H9 (cell line): ENCODE data around the gene NEDD9. TPM values are rescaled to one million over a fixed set of nuclear protein-coding genes. Genes with fewer than 3 reads are reported as not detected.

ENCODE experiments used
- DNase-seq: peaks from one replicate; pipeline ENCODE4 v3.0.0-alpha.2; 2017
- H2AFZ ChIP-seq: one replicate; pipeline ENCODE4 v1.6.1; 2013; ENCODE audit warnings: mild to moderate bottlenecking, low read length, control low read depth, moderate library complexity
- H2AK5ac ChIP-seq: 2 replicates; pipeline ENCODE4 v1.6.1; 2013; ENCODE audit warnings: low read length, control low read depth, mixed read lengths; ENCODE audit not compliant: insufficient read length
- H2BK120ac ChIP-seq: one replicate; pipeline ENCODE4 v1.6.1; 2013; ENCODE audit warnings: low read depth, mild to moderate bottlenecking, low read length, control low read depth, inconsistent platforms; ENCODE audit not compliant: poor library complexity, severe bottlenecking
- H2BK12ac ChIP-seq: 2 replicates; pipeline ENCODE4 v1.6.1; 2013; ENCODE audit warnings: low read length, control low read depth, mixed read lengths, low read depth; ENCODE audit not compliant: insufficient read length
- H2BK15ac ChIP-seq: 2 replicates; pipeline ENCODE4 v1.6.1; 2013; ENCODE audit warnings: low read depth, low read length, control low read depth
- H2BK20ac ChIP-seq: one replicate; pipeline ENCODE4 v1.6.1; 2013; ENCODE audit warnings: low read depth, mild to moderate bottlenecking, low read length, control low read depth, inconsistent platforms; ENCODE audit not compliant: poor library complexity, severe bottlenecking
- H2BK5ac ChIP-seq: 2 replicates; pipeline ENCODE4 v1.6.1; 2013; ENCODE audit warnings: low read length, control low read depth, mixed read lengths; ENCODE audit not compliant: insufficient read length
- H3K14ac ChIP-seq: 2 replicates; pipeline ENCODE4 v1.6.1; 2013; ENCODE audit warnings: low read length, control low read depth; ENCODE audit not compliant: insufficient read depth
- H3K18ac ChIP-seq: 2 replicates; pipeline ENCODE4 v1.6.1; 2013; ENCODE audit warnings: low read depth, mild to moderate bottlenecking, mixed read lengths, low read length, control low read depth; ENCODE audit not compliant: insufficient read length
- H3K23ac ChIP-seq: 2 replicates; pipeline ENCODE4 v1.6.1; 2013; ENCODE audit warnings: low read length, control low read depth, mixed read lengths, low read depth; ENCODE audit not compliant: insufficient read length
- H3K23me2 ChIP-seq: 2 replicates; pipeline ENCODE4 v1.6.1; 2013; ENCODE audit warnings: low read depth, mild to moderate bottlenecking, mixed read lengths, low read length, control low read depth; ENCODE audit not compliant: insufficient read length, poor library complexity, severe bottlenecking
- H3K27ac ChIP-seq: 2 replicates; pipeline ENCODE4 v1.5.1; 2013; ENCODE audit warnings: low read length, control low read depth, mixed read lengths, low read depth; ENCODE audit not compliant: insufficient read length
- H3K27me3 ChIP-seq: 2 replicates; pipeline ENCODE4 v1.6.1; 2013; ENCODE audit warnings: low read length, control low read depth, inconsistent platforms; ENCODE audit not compliant: insufficient read depth
- H3K4ac ChIP-seq: 2 replicates; pipeline ENCODE4 v1.6.1; 2013; ENCODE audit warnings: low read depth, mild to moderate bottlenecking, control low read depth, inconsistent platforms, low read length, moderate library complexity
- H3K4me1 ChIP-seq: 2 replicates; pipeline ENCODE4 v1.6.1; 2013; ENCODE audit warnings: low read length, control low read depth, inconsistent platforms; ENCODE audit not compliant: insufficient read depth
- H3K4me2 ChIP-seq: 2 replicates; pipeline ENCODE4 v1.6.1; 2013; ENCODE audit warnings: low read length, control low read depth, mixed read lengths; ENCODE audit not compliant: insufficient read length, insufficient read depth
- H3K56ac ChIP-seq: 2 replicates; pipeline ENCODE4 v1.6.1; 2013; ENCODE audit warnings: low read depth, mild to moderate bottlenecking, mixed read lengths, low read length, control low read depth; ENCODE audit not compliant: insufficient read length
- H3K79me1 ChIP-seq: 2 replicates; pipeline ENCODE4 v1.6.1; 2013; ENCODE audit warnings: low read depth, mild to moderate bottlenecking, moderate library complexity, low read length, control low read depth, inconsistent platforms; ENCODE audit not compliant: insufficient read depth, poor library complexity, severe bottlenecking
- H3K79me2 ChIP-seq: 2 replicates; pipeline ENCODE4 v1.6.1; 2013; ENCODE audit warnings: low read length, control low read depth, inconsistent platforms; ENCODE audit not compliant: insufficient read depth
- H3K9ac ChIP-seq: 2 replicates; pipeline ENCODE4 v1.6.1; 2013; ENCODE audit warnings: low read length, control low read depth, mixed read lengths; ENCODE audit not compliant: insufficient read length; ENCODE audit errors: extremely low read depth
- H3K9me3 ChIP-seq: one replicate; pipeline ENCODE4 v1.6.1; 2013; ENCODE audit warnings: low read depth, low read length, inconsistent platforms; ENCODE audit not compliant: control insufficient read depth
- H3T11ph ChIP-seq: one replicate; pipeline ENCODE4 v1.6.1; 2013; ENCODE audit warnings: mild to moderate bottlenecking, low read length, control low read depth, inconsistent platforms
- H4K20me1 ChIP-seq: one replicate; pipeline ENCODE4 v1.6.1; 2013; ENCODE audit not compliant: control insufficient read depth, insufficient read length, insufficient read depth
- H4K5ac ChIP-seq: 2 replicates; pipeline ENCODE4 v1.6.1; 2013; ENCODE audit warnings: low read depth, mild to moderate bottlenecking, mixed read lengths, low read length, control low read depth; ENCODE audit not compliant: insufficient read length
- H4K8ac ChIP-seq: replicated peaks from 2 replicates; pipeline ENCODE4 v1.6.1; 2013; ENCODE audit warnings: low read length, control low read depth, mixed read lengths, low read depth; ENCODE audit not compliant: insufficient read length
- H4K91ac ChIP-seq: 2 replicates; pipeline ENCODE4 v1.6.1; 2013; ENCODE audit warnings: low read depth, mild to moderate bottlenecking, moderate library complexity, mixed read lengths, low read length, control low read depth; ENCODE audit not compliant: insufficient read length
- H3K27ac Mint-ChIP-seq, 3 experiments: 2 replicates in 2 of 3; 3 replicates in 1 of 3; pipeline ENCODE4 v1.8.0; 2020 to 2021; ENCODE audit warnings: mixed read lengths in 3 of 3, mild to moderate bottlenecking in 1 of 3, moderate library complexity in 1 of 3
- H3K27me3 Mint-ChIP-seq: 2 replicates; pipeline ENCODE4 v1.8.0; 2021; ENCODE audit warnings: low read depth, mild to moderate bottlenecking, moderate library complexity, mixed read lengths
- H3K36me3 Mint-ChIP-seq, 3 experiments: 2 replicates in 2 of 3; 3 replicates in 1 of 3; pipeline ENCODE4 v1.8.0; 2020 to 2021; ENCODE audit warnings: low read depth in 3 of 3, mixed read lengths in 3 of 3; ENCODE audit not compliant: insufficient read depth in 1 of 3
- H3K4me1 Mint-ChIP-seq, 2 experiments: 2 replicates each; pipeline ENCODE4 v1.8.0; 2020; ENCODE audit warnings: mixed read lengths in 2 of 2
- H3K4me3 Mint-ChIP-seq, 2 experiments: 2 replicates in 1 of 2; 3 replicates in 1 of 2; pipeline ENCODE4 v1.8.0; 2020 to 2021; ENCODE audit warnings: mild to moderate bottlenecking in 2 of 2, mixed read lengths in 2 of 2, moderate library complexity in 1 of 2
- H3K9me3 Mint-ChIP-seq, 2 experiments: 2 replicates in 1 of 2; 3 replicates in 1 of 2; pipeline ENCODE4 v1.8.0; 2020; ENCODE audit warnings: mild to moderate bottlenecking in 2 of 2, mixed read lengths in 2 of 2, moderate library complexity in 1 of 2
- WGBS: extraction: QIAGEN DNeasy Blood & Tissue Kit; methylation state at CpG from one replicate; pipeline ENCODE4 v1.1.7; 2013; ENCODE audit warnings: missing lambda C conversion rate, low lambda C conversion rate, mixed read lengths; ENCODE audit not compliant: insufficient read length; ENCODE audit errors: extremely low coverage; 5-methylcytosine and 5-hydroxymethylcytosine counted together
- total RNA-seq: library from RNA; stranded (reverse); gene quantifications from 2 replicates; pipeline ENCODE4 v1.2.1, GENCODE V29; 2021
- TF ChIP-seq, protein P1 (sequence below): fragments of 200-600 bp; sonication (generic); conservative IDR thresholded peaks from 3 replicates; pipeline ENCODE4 v1.8.0; 2021; ENCODE audit warnings: antibody characterized with exemption, mild to moderate bottlenecking

The NEDD9 gene
- total RNA-seq, 1 experiment from 2014 or later = 5.5 TPM

DNA sequence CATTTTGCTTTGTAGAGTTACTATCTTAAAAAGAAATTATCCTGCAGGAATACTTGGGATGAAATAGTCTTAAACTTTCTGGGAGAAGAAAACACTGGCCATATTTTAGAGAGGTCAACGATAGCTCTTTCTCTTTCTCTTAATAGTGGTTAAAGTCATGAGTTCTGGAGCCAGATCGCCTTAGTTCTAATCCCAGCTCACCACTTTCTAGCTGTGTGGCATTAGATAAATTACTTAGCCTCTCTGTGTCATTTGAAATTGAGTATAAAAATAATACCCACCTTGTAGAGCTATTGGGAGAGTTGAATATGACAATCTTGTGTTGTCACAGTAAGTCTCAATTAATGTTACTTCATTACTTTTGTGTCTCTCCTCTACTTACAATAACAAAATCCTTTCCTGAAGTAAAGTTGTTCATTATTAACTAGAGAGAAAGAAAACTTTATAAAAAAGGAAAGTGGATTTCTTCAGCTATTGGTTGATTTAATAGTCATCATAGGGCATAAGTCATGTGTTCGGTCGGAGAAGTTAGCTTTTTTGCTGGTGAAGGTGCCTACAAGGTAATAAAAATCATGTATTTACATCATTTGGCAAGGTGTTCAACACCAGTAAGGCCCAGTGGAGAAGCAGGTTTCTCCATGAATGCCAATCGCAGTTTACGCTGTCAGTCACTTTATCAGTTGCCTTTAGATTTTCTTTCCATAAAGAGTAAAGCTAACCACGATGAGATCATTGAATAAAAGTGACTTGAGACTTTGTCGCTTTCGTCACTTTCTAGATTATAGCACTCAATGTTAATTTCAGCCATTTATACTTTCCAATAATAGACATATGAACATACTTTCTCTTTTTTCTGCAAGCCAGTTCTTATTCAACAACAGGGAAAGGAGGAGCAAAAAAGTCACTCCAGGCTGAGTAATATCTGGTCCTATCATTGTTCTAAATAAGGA lies 2.0 kb downstream of the NEDD9 start:
- H2AK5ac ChIP-seq = no peak overlapping the region
- no peak overlapping the region for H2BK20ac ChIP-seq
- no peak overlapping the region for H2BK12ac ChIP-seq
- no peak overlapping the region for H2BK5ac ChIP-seq
- no peak overlapping the region for H3K23ac ChIP-seq
- H3K79me1 ChIP-seq = no peaks in the 10 kb centered on the region
- no peak overlapping the region for H2BK15ac ChIP-seq
- no peak overlapping the region for H3K56ac ChIP-seq
- H3K4me1 ChIP-seq = no peaks in the 10 kb centered on the region
- no peak overlapping the region for H3T11ph ChIP-seq
- H4K5ac ChIP-seq = no peak overlapping the region
- no peak overlapping the region for H4K8ac ChIP-seq
- H3K27ac ChIP-seq = no peak overlapping the region
- peaks cover 10% of the 10 kb centered on the region for H3K23me2 ChIP-seq
- Mint-ChIP-seq H3K4me3 (peak overlapping the region; percentile 73 to 81; a peak in 4 of 5 replicates), H3K4me1 (peaks cover 57 to 65% of the 10 kb centered on the region in 2 experiments), H3K9me3 (peaks cover 0 to 3% of the 10 kb centered on the region in 2 experiments; a peak in 1 of 5 replicates), H3K27ac (no peak overlapping the region), H3K36me3 (peaks cover 0 to 2% (median 0%) of the 10 kb centered on the region in 3 experiments; a peak in 1 of 7 replicates), H3K27me3 (no peaks in the 10 kb centered on the region)
- no CpG with 5 or more reads among the region's 9 CpGs for WGBS
- H3K9ac ChIP-seq = no peak overlapping the region
- no peak overlapping the region for H3K18ac ChIP-seq
- no peak overlapping the region for H2BK120ac ChIP-seq
- no peak overlapping the region for H3K4ac ChIP-seq
- H4K91ac ChIP-seq = no peak overlapping the region
- peaks cover 3% of the 10 kb centered on the region; the same call in 1 of the 2 replicates for H3K79me2 ChIP-seq
- H3K4me2 ChIP-seq = peak overlapping the region; percentile 78
- no peak for DNase-seq
- H3K9me3 ChIP-seq = no peaks in the 10 kb centered on the region
- H3K27me3 ChIP-seq = no peaks in the 10 kb centered on the region
- no peak overlapping the region for H2AFZ ChIP-seq
- H4K20me1 ChIP-seq = no peaks in the 10 kb centered on the region
- no peak overlapping the region for H3K14ac ChIP-seq
- TF ChIP-seq, protein P1, sequence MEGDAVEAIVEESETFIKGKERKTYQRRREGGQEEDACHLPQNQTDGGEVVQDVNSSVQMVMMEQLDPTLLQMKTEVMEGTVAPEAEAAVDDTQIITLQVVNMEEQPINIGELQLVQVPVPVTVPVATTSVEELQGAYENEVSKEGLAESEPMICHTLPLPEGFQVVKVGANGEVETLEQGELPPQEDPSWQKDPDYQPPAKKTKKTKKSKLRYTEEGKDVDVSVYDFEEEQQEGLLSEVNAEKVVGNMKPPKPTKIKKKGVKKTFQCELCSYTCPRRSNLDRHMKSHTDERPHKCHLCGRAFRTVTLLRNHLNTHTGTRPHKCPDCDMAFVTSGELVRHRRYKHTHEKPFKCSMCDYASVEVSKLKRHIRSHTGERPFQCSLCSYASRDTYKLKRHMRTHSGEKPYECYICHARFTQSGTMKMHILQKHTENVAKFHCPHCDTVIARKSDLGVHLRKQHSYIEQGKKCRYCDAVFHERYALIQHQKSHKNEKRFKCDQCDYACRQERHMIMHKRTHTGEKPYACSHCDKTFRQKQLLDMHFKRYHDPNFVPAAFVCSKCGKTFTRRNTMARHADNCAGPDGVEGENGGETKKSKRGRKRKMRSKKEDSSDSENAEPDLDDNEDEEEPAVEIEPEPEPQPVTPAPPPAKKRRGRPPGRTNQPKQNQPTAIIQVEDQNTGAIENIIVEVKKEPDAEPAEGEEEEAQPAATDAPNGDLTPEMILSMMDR = no peak
